Measurements from ENCODE around the gene PET117.

GRCh38 chr20:18103497-18103896, 34.2 kb upstream of the PET117 start:
- no peak for TF ChIP-seq CTCF (IDR thresholded peaks at IDR 0.05; ENCODE audit: low read depth, low read length)
- TF ChIP-seq POLR2A (IDR thresholded peaks at IDR 0.05; ENCODE audit: extremely low read depth, insufficient read length) = no peak
- TF ChIP-seq MAX (IDR thresholded peaks at IDR 0.05; ENCODE audit: low read depth, low read length) = no peak

All from NB4 (cell line).